GM19351 (cell line): ENCODE measurements around the gene MITF.
"Not testable (repeated sequence)": the region's sequence is repeated elsewhere in the genome, so short reads cannot be mapped to it uniquely, and the experiment has no call there.

Experiments
- ATAC-seq: cut with Tn5 transposase; IDR thresholded peaks from one replicate; pipeline ENCODE4 v1.9.1; 2021; ENCODE audit warnings: mild to moderate bottlenecking, moderate library complexity; ENCODE audit not compliant: unreplicated experiment

Gene MITF

DNA sequence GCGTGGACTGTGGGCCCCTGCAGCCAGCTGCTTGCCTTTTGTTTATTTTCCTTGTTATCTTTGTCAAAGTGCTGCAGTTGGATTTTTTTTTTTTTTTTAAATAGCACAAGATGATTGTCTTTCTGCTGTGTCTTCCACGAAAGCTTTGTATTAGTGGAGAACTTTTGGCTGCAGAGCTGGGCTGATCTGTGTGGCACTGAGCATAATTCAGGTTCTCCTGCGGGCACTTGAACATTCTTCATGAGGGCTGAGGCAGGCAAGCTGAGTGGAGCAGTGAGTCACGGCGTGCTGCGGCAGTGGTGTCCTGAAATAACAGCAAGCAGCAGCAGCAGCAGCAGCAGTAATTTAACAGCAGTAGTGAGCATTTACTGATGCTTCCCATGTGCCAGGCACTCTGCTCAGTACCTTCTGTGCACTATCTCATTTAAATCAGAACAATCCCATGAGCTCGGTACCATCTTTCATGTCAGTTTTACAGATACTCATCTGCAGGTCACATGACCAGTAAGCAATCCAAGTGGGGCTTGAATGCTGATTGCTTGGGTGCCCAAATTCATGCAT lies 45.8 kb downstream of the MITF start:
- no peak for ATAC-seq

DNA sequence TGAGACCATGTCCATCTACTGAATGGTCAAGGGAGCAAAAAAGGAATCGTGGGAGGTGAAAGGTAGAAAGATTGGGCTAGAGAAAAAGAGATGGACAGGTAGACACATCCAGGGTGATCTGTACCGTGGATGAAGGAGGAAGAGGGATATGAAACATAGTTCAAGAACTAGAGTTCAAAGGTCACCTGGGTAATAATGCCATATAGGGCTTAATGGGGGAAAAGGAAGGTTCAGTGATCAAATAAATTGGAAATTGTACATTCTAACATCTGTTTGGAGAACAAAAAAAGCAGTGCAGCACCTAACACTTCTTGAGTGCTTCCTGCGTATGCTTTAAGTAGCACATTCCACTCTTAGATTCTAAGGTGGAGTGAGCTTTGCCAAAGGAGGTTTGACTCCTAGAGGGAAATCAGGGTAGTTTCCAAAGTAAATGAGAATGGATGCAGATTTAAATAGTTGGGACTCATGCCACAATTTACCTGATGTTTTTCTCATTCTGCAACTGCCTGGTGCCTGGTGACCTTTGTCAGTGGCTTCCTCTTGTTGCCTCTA lies 46.6 kb downstream of the MITF start:
- no peak for ATAC-seq

DNA sequence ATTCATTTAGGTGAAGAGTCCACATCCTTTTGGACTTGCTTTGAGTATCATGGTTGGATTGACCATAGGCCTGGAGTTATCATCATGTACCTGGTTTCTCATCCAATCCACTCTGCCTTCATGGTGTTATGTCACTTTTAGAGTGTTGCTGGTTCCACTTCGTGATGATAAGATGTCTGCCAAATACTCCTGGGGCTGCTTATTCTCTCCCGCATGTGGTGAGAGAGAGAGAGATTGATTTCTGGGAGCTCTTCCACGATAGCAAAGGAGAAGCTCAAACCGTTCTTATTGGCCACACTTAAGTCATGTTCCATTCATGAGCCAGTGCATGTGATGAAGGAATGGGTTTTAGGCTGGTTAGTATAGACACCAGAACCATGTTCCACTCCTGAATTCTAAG lies 47.6 kb downstream of the MITF start:
- no peak for ATAC-seq

DNA sequence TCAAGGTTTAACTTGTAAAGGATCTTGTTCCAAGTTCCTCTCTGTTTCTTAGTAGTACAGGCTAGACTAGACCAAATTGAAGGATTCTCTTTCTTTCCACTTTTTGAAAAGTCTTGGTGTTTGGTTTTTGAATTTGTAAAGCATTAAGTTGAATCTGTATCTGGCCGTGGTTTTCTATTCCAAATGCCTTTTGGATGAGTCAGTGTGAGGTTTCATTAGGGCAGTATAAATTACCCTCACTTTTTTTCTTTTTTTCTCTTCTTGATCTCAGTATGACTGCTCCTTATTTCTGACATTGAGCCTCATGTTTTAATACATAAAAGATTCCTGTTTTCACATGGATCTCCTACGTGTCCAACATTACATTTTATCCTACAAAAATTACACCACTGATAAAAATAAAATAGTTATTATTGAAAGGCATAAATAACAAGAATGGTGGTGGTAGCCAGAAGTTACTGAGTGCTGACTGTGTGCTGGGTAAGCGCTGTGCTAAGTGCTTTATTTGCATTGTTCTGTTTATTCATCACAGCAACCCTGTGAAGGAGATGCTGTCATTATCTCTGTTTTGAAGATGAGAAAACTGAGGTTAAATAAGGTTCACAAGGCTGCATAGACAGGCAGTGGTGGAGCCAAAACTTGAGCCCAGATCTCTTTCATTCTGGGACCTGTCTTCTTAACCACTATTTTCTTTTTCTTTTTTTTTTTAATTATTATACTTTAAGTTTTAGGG lies 48.3 kb downstream of the MITF start:
- ATAC-seq, result no peak

DNA sequence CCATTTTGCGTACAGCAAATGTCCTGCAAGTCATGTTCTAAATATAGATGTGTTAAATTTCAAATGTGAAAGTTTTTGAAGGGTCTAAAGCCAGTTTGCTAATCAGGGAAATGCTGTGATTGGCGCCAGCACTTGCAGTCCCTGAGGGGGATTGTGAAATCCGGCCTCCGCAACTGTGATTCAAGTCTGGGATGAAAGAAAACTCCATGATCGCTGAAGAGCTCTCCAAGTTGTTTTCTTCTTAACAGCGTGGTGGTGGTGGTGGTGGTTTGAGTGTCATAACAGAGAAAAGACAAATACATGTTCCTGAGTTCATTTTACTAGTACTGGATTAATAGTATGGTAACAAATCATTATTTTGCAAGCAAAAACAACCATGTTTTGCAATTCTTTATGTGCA lies 51.8 kb downstream of the MITF start:
- ATAC-seq, result no peak

DNA sequence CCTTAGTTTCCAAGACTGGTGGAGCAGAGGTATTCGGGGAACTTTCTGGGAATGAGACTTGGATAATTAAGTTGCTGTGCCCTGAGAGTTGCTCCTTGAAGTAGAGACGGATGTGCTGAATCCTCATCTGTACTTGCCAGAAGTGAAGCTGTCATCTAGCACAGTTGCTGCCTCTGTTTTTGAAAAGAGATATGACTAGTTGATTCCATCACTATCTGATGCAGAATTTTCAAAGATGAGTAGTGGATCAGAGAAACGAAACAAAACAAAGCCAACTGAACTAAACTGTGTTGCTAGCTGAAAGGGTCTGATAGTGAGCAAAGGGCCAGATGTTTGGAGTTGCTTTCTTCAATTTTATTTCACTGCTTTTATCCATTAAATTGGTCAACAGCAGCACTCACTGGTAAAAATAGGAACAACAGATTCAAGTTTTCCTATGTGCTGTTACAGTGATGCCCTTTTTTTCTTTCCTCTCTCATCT lies 52.7 kb downstream of the MITF start:
- no peak for ATAC-seq

DNA sequence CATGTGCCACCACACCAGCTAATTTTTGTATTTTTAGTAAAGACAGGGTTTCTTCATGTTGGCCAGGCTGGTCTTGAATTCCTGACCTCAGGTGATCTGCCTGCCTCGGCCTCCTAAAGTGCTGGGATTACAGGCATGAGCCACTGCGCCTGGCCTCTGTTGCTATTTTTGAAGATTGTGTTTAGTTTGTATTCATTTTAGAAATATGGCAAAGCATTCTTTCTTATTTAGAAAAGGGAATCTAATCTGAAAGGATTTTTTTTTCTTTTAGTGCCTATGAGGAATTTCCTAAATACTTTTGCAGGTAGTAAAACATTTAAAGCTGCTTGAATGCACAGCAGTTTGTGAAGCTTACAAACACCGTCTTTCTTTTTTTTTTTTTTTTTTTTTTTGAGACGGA lies 56.9 kb downstream of the MITF start:
- ATAC-seq, result not testable (repeated sequence)

DNA sequence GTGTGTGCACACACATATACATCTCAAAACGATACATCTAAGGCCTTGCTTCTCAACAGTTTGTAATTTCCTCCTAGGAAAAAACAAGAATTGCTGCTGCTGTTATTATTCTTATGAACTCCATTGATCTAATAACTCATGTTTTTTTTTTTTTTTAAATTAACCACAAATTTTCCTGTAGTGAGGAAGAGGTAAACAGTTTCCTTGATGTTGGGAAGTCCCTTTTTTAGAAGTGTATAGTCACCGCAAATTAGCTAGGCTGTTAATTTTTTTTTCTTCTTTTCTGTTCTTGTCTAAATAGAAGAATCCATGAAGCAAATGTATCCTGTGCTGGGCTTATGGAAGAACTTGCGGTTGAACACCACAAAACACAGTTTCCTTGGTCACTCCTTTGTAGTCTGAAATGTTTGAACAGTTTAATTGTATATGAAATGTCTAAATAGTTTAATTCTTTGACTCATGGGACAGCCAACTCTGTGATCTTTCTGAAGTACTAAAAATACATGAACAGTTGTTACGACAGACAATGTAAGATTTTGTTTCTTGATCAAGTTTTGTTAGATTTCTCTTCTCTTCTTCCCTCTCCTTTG lies 64.5 kb downstream of the MITF start:
- ATAC-seq, result no peak

DNA sequence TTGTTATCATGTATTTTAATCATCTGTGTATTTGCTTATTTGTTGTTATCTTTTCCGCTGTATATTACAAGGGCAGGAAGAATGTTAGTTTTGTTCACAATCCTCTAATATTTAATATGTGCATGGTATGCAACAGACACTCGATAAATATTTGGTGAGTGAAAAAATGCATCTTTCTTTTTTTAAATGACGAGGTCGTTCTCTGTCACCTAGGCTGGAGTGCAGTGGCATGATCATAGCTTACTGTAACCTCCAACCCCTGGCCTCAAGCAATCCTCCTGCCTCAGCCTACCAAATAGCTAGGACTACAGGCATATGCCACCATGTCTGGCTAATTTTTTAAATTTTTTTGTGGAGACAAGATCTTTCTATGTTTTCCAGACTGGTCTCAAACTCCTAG lies 66.2 kb downstream of the MITF start:
- no peak for ATAC-seq

DNA sequence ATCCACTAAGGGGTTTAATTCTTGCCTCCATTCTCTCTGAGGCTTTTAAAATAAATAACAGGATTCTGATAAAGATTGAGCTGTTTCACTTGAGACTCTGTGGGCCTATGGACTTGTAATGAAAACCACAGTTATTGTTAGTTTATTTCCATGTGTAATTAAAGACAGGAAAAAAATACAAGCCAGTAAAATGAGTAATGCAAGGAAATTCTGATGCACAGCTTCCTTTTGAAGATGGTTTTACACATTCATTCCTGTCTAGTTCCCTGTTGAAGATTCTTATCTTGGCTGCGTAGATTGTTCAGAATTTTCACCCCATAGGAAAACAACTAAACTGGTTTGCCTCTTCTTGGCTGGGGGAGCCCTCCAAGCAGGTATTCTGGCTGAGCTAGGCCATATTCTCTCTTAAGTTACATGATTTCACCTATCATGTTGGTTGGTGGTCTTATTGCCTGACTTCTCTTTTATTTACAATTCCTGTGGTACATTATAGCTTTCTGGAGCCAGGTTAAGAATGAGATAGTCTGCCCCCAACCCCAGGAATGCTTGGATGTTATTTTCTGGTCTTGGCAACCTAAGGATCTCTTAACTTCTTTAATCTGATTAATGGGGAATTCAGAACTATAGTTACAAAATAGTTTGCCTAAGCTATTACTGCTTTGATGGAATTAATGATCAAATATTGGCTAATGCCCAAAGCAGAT lies 67.6 kb downstream of the MITF start:
- no peak for ATAC-seq

DNA sequence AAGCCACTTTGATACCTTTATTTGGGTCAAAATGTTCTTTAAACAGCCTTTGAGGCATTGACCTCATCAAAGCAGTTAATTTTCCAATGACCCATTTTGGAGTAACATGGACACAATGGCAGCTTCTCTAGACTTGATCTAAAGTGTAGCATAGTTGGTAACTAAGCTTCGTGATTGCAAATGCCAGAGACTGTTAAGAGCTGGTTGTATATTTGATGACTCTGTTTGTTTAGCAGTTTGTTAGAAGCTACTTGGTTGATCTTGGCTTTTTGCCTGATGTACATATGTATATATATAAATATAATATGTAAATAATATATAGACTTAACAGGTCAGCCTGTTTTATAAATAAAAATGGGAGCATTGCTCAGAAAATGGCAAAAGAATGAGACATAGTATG lies 68.4 kb downstream of the MITF start:
- ATAC-seq, result no peak

DNA sequence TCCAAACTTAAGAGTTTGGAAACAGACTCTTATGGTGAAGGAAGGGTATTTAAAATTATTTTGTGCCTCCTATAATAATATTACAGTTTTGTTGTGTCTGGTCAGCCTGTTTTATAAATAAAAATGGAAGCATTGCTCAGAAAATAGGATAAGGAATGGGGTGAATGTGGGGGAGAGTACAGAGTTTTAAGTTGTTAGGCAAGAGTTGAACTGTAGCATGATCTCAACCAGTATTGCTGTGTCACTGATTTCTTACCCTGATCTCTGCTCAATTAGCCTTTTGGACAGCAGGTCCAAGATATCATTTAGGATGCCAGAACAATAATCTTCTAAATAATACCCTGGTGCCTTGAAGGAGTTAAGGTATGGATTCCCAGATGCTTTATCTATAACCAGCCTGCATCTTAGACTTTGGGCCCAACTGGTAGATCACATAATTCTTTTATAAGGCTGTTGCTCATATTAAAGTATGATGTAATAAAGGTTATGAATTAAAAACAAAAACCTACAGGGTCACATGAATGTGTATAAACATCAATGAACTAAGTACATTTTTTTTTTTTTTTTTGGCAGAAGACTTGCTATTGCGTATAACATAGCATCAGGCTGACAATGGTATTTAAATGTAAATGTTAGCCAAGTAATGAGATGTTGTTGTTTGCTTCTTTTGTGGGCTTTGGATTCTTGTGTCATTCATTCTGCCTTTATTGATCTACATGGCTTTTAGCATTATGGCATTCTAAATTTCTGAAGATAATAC lies 70.0 kb downstream of the MITF start:
- no peak for ATAC-seq

DNA sequence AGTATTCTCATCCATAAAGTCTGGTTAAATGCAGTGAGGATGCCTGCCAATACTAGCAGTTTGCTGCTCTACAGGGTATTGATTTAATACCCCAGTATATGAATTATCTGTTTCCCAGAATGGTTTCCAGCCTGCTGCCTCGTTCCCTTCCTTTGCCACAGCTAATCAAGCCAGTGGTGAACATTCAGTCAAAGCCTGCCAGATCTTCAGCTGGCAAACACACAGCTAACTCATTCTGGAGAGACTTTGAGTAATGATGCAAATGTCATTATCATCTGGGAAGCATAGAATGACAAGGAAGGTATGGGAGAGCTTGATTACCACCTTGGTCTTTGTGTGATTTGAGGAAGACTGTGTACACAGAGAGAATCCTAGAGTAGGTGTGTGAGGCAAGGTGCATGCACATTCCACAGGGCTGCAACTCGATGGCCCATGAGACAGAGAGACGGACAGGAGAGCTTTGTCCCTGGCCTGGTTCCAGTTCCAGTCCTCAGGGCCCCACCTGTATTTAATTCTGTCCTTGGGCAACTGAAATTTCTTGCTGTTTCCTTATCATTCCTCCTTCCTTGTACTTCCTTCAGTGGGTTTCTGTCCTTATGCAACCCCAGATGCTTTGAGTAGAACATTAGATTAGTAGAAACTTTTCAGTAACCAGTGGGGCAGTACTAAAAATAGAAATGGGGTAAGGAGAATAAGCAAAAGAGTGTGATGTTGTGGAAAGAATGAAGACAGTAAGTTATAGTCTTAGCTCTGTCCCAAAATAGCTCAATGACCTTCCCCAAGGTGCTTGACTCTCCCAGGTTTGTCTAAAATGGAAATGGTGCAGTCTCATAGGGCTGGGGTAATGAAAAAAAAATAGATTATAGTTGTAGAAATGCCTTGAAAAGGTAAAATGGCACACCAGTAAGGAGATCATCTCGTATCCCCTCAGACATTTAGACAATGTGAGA lies 72.5 kb downstream of the MITF start:
- no peak for ATAC-seq

DNA sequence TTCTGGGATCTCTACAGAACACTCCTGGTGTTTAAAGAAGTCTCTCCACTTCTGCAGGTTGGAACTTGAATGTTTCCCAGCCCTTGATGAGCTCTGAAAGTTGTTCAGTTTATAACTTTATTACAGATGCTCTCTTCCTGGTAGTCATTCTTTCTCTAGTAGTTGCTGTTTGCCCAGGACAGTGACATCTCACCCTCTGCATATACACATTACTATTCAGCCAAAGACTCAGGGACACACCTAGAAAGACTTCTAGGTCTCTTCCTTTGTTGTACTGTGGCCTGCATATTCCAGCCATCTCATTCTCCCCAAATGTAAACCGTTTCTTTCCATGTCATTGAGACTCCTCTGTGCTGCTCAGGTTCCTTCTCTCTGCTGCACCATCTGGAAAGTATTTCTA lies 76.7 kb downstream of the MITF start:
- no peak for ATAC-seq

DNA sequence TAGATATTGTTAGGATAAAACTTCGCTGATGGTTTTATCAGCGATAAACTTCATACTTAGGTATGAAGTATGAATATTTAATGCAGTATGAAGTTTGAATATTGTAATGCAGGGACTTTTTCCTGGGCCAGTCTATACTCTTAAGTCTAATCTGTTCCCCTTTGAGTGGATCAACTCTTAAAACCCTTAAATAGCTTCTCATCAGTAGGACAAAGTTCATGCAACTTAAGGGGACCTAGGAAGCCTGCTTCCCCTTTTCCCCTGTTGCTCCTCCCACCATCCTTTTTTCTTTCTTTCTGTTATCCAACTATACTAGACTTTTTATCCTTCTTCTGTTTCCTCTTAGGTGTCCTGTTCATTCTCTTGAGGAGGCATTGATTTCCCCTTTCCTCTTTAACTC lies 78.7 kb downstream of the MITF start:
- ATAC-seq, result no peak

DNA sequence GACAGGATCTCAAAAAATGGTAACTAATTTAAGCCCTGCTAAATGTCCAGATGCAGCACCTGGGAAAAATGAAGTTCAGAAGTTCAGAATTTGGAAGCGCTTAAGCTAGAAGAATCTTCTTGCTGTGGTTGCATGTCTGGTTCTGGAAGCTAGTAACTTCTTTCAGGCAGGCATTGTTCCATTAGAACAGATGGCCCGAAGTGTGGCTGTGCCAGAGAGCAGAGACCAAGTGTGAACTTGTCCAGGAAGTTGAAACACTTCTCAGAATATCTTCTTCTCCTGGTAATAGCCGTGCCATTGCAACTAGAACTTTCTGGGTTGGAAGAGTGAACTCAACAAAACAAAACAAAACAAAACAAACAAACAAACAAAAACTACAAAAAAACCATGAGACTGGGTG lies 80.0 kb downstream of the MITF start:
- ATAC-seq, result no peak

DNA sequence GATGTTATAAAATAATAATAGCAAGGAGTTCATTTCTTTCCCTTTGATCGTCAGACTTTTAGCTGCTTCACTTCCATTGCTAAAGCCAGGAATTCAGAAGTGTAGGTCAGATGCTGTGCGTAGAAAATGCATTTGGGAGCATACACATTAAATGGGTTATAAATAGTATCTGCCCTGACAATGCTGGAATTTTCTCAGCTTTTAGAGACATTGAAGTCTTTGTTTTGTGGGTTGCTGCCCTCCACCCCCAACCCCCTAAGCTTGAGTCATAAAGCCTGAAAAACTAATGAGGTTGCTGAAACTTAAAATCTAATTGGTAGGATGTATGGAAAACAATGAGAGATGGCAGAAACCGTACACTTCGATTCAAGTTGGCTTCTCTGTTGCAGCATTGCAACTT lies 81.9 kb downstream of the MITF start:
- ATAC-seq, result no peak

DNA sequence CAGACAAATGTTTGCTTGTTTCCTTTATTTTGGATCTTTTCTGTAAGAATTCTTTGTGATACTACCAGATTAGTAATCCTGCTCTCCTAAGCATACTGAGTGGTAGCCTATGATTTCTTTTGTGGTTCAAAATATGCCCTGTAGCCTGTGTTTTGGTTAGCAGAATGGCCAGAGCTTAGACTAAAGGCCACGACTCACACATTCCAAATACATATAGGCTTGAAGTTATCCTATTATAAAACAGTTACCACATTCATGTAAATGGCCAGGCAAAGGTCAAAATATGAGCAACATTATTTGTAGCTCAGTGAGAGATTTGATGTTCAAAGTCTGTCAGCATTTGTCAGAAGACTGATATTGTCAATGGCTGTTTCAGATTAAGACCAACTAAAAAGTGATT lies 84.5 kb downstream of the MITF start:
- ATAC-seq, result no peak

DNA sequence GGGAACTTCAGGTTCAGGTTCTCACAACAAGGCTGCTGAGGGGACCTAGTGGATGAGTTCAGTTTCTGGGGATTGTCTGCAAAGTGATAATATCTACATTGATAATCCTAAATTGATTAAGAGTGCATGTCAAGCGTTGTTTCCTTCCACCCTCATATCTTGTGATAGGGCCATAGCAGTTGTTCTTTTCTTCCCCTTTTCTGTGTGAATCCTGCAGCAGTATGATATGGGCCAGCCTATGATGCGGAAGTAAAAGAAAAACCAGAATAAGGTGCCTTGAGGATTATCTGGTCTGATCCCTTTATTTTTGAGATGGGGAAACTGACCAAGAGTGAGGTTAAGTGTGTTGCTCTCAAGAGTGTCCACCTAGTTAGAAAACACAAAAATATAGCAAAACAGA lies 86.2 kb downstream of the MITF start:
- ATAC-seq, result no peak

DNA sequence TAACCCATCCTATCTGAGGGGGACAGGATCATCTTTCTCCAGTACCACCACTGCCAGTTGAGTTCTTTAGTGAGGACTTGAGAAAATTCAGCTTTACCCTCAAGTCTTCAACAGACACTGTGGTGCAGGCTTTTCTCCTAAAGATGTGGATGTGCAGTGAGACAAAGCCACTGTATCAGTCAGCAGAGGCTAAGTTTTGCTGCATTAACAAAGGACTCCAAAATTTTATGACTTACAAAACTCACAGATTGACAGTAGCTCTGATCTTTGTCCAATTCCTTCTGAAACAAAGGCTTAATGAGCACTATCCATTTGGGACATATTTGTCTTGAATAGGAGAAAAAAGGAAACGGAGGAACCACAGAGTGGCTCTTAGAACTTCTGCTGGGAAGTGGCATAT lies 87.9 kb downstream of the MITF start:
- no peak for ATAC-seq
